AG09309 (cell line): ENCODE measurements around the gene WDR47.
A peak's percentile ranks its signal among the peaks of the same experiment; 100 is the strongest.

Experiments used
- DNase-seq: peaks from one replicate; pipeline ENCODE4 v3.0.0-alpha.2; 2010; ENCODE audit warnings: low read depth
- H3K4me3 ChIP-seq: 2 replicates; pipeline ENCODE4 v1.5.1; 2011; ENCODE audit warnings: mild to moderate bottlenecking, low read depth, low read length, moderate library complexity; ENCODE audit not compliant: control insufficient read depth
- TF ChIP-seq, protein P1 (sequence below): IDR thresholded peaks from 2 replicates; pipeline ENCODE4 v1.5.1; 2011; ENCODE audit warnings: mild to moderate bottlenecking, low read depth, low read length, inconsistent platforms; ENCODE audit not compliant: insufficient read depth, control insufficient read depth; ENCODE audit errors: missing control alignments

Gene WDR47

DNA sequence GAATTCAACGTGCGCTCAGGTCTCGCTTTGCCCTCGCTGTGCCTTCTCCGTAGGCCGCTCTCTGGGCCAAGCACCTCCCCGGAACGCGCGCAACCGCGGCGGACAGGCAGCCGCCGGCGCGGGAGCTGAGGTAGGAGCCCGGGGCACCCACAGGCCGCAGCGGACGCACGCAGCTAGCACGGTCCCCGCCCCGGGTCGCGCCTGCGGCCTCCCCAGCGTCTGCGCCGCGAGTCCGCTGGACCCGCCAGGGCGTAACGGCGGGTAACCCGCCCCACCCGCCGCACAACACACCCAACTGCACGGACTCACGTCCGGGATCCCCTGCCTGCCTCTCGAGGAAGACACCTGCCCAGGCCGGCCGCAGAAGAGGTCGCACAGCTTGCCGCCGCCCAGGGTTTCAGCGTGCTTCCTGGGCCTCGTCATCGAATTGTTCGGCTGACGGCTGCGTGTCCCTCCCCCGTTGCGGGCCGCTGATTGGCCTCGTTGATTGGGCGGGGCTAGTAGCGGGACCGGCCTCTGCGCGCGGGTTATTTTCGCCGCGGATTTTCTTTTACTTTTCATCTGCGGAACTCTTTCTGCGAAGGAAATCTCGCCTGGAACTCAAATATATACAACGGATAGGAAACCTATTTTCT is 78.7 kb downstream of the WDR47 start, which contains the start of gene CLCC1:
CLCC1 (minus strand) TSS at position 433 of the 635 bp plus-strand sequence. CDS start 13,047 bp downstream, outside the sequence.
- H3K4me3 ChIP-seq = peak within 1 kb of the TSS; percentile 68
- TF ChIP-seq, protein P1, sequence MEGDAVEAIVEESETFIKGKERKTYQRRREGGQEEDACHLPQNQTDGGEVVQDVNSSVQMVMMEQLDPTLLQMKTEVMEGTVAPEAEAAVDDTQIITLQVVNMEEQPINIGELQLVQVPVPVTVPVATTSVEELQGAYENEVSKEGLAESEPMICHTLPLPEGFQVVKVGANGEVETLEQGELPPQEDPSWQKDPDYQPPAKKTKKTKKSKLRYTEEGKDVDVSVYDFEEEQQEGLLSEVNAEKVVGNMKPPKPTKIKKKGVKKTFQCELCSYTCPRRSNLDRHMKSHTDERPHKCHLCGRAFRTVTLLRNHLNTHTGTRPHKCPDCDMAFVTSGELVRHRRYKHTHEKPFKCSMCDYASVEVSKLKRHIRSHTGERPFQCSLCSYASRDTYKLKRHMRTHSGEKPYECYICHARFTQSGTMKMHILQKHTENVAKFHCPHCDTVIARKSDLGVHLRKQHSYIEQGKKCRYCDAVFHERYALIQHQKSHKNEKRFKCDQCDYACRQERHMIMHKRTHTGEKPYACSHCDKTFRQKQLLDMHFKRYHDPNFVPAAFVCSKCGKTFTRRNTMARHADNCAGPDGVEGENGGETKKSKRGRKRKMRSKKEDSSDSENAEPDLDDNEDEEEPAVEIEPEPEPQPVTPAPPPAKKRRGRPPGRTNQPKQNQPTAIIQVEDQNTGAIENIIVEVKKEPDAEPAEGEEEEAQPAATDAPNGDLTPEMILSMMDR = no peak
- peak; percentile 49 for DNase-seq

DNA sequence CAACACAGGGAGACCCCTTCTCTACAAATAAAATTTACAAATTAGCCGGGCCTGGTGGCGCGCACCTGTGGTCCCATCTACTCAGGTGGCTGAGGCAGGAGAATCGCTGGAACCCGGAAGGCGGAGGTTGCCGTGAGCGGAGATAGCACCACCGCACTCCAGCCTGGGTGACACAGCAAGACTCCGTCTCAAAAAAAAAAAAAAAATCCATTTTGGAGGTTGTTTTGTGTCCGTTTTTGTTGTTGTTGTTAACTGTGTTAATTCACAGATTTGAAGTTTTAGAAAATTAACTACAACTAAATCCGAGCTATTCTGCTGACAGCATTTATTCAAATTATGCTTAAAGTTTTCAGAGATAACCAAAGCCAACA is 79.2 kb downstream of the WDR47 start:
- TF ChIP-seq, protein P1 = no peak
- H3K4me3 ChIP-seq = peak overlapping the region; percentile 68
- no peak for DNase-seq

DNA sequence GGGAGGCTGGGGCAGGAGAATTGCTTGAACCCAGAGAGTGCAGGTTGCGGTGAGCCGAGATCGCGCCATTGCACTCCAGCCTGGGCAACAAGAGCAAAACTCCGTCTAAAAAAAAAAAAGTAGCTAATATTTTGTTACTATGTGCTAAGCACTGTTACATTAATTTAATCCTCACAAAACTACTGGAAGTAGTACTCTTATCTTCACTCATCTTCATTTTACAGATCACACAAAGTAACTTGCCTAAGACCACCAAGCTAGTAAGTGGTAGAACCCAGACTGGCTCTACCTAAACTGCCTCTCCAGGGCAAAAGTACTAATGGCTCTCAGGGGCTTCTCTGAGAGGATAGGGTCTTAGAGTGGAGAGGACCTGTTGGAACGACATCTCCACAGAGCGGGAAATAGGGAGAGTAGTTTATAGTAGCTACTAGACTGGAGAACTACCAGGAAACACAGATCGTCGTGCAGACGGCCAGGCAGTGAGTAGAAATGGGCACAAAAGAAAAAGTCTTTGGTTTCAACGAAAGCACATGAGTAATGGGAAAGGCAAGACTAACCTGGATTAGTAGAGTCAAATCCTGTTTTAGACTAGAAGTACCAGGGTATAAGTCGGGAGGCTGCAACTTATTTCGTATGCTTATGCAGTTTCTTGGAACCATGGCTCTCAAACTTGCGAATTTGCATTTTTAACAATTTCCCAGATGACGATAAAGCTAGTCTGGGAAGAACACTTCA is 80.0 kb downstream of the WDR47 start:
- DNase-seq = no peak
- TF ChIP-seq, protein P1 = no peak
- H3K4me3 ChIP-seq = peak overlapping the region; percentile 68; the same call in 1 of the 2 replicates

DNA sequence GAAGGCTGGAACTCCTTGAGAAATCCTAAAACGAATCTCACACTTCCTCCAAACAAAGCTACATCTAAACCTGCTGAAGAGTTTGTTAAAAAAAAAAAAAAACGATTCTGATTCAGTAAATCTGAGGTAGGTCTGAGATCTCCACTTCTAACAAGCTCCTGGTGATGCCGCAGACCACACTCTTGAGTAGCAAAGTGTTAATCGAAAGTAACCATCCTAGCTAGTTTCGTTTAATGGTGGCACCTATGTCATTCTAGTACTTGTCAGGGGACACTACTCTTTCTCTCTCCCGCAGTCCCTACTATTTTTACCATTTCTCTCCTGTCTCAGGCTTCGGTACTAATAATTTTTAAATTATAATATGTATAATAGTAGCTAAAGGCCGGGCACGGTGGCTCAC is 80.7 kb downstream of the WDR47 start:
- TF ChIP-seq, protein P1 = no peak
- no peak for DNase-seq
- no peak overlapping the region for H3K4me3 ChIP-seq

DNA sequence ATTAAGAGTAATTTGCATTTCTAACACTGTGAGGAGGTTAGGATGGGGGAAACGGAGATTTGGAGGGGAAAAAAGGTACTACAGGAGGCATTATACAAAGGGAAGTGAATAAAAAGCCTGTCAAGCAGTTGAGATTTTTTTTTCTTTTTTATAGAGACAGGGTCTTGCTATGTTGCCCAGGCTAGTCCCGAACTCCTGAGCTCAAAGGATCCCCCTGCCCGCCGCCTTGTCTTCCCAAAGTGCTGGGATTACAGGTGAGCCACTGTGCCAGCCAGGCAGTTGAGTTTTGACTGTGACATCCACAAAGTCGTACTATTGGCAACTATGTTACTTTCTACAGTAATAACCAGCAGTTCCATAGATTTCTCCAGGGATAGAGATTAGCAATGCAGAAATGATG is 81.2 kb downstream of the WDR47 start:
- H3K4me3 ChIP-seq = no peak overlapping the region
- TF ChIP-seq, protein P1 = no peak
- no peak for DNase-seq

DNA sequence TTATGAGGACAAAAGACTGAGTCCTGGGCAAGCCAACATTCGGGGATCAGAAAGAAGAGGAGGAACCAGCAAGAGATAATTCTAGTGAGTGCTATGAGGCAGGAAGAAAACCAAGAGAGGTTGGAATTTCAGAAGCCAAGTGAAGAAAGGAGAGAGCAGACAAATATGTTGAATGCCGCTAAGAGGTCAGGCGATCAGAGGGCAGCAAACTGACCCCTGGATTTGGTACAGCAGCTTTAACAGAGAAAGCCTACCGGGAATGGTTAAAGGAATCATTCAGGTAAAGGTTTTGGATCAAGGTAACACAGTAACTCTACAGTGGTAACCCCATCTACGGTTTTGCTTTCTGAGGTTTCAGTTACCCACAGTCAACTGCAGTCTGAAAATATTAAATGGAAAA is 84.0 kb downstream of the WDR47 start:
- TF ChIP-seq, protein P1 = no peak
- DNase-seq = no peak

More for the DNA sequence above, 84.0 kb downstream of the WDR47 start:
- no peak overlapping the region for H3K4me3 ChIP-seq
